ENCODE results near the gene RCSD1. TPM values are rescaled to one million over a fixed set of nuclear protein-coding genes. Genes with fewer than 3 reads are reported as not detected.

RCSD1 gene
- total and polyA plus RNA-seq, 2 donors (not counting 3 experiments of a cell fraction or from before 2014, with no cell fraction given): 0.08 to 1.00 TPM

GRCh38 chr1:167618366-167618765, 11.7 kb upstream of the RCSD1 start:
- TF ChIP-seq POLR2A (IDR thresholded peaks at IDR 0.05; ENCODE audit: low read depth, low read length) (no peak), POLR2AphosphoS5 (IDR thresholded peaks at IDR 0.05; ENCODE audit: insufficient read depth, low read depth, low read length) (no peak), JUN (IDR thresholded peaks at IDR 0.05; ENCODE audit: borderline replicate concordance, insufficient read depth, insufficient read length, low read depth) (no peak), MAX (IDR thresholded peaks at IDR 0.05; ENCODE audit: insufficient read depth, insufficient read length) (no peak), MYC (IDR thresholded peaks at IDR 0.05; ENCODE audit: low read depth, low read length) (no peak), CTCF (IDR thresholded peaks at IDR 0.05; ENCODE audit: extremely low read depth in 1 of 2, insufficient read depth in 1 of 2, low read depth in 1 of 2, low read length in 2 of 2) (no peak), EZH2 (IDR thresholded peaks at IDR 0.05; ENCODE audit: borderline replicate concordance, low read depth, low read length, severe bottlenecking) (no peak), GATA2 (IDR thresholded peaks at IDR 0.05; ENCODE audit: insufficient read depth, insufficient read length, low read depth, low read length) (no peak), FOS (IDR thresholded peaks at IDR 0.05; ENCODE audit: borderline replicate concordance, insufficient read depth, low read length) (no peak)
- H4K20me1 ChIP-seq (replicated peaks; ENCODE audit: control insufficient read depth, extremely low read depth, insufficient read depth, low read length): no peaks in the 10 kb centered on the region
- no peak overlapping the region for H3K4me2 ChIP-seq (ENCODE audit: insufficient read depth, low read length)
- H2AFZ ChIP-seq (ENCODE audit: low read depth, low read length): no peak overlapping the region
- H3K36me3 ChIP-seq (ENCODE audit: control insufficient read depth in 2 of 2, extremely low read depth in 1 of 2, insufficient read depth in 2 of 2, low read length in 2 of 2): no peaks in the 10 kb centered on the region
- ChIA-PET POLR2A (no interaction called here), CTCF (no interaction called here)
- no peak overlapping the region for H3K4me3 ChIP-seq (replicated peaks in 1 of 3; ENCODE audit: insufficient read depth in 1 of 3, low read depth in 1 of 3, low read length in 3 of 3)
- no peak overlapping the region for H3K9ac ChIP-seq (replicated peaks; ENCODE audit: extremely low read depth, insufficient read depth, low read length)
- intact Hi-C loops (cut with micrococcal nuclease) (loop anchor here (5.0 kb wide), 1 partner anchor 39 kb away; no protein-coding TSS in a partner anchor), dilution Hi-C loops (cut with MboI; ENCODE audit: extremely low pct_ligation_motif_present, low sequenced_read_pairs) (no loop called here)
- H3K27me3 ChIP-seq (ENCODE audit: control insufficient read depth in 2 of 2, insufficient read depth in 2 of 2, low read length in 2 of 2): no peaks in the 10 kb centered on the region
- no peaks in the 10 kb centered on the region for H3K4me1 ChIP-seq (ENCODE audit: control insufficient read depth, extremely low read depth, insufficient read depth, low read length)
- no peak for FAIRE-seq
- H3K27ac ChIP-seq (ENCODE audit: insufficient read depth, low read depth, low read length): no peak overlapping the region
- no peaks in the 10 kb centered on the region for H3K9me1 ChIP-seq (replicated peaks; ENCODE audit: control insufficient read depth, extremely low read depth, insufficient read depth, low read length)
- H3K79me2 ChIP-seq (ENCODE audit: control insufficient read depth, insufficient read depth, low read length): no peaks in the 10 kb centered on the region
- BruUV-seq (replicated peaks): no TSS peak
- H3K9me3 ChIP-seq (replicated peaks; ENCODE audit: control insufficient read depth, insufficient read depth, low read length): no peaks in the 10 kb centered on the region
- DNase-seq (ENCODE audit: low read depth, low spot score): no peak
